Measurements from ENCODE around the gene ZNF524. TPM values are rescaled to one million over a fixed set of nuclear protein-coding genes. Genes with fewer than 3 reads are reported as not detected.

ZNF524 gene
- total RNA-seq, 2 donors from 2014 or later, result 29.7 to 45.4 TPM

DNA sequence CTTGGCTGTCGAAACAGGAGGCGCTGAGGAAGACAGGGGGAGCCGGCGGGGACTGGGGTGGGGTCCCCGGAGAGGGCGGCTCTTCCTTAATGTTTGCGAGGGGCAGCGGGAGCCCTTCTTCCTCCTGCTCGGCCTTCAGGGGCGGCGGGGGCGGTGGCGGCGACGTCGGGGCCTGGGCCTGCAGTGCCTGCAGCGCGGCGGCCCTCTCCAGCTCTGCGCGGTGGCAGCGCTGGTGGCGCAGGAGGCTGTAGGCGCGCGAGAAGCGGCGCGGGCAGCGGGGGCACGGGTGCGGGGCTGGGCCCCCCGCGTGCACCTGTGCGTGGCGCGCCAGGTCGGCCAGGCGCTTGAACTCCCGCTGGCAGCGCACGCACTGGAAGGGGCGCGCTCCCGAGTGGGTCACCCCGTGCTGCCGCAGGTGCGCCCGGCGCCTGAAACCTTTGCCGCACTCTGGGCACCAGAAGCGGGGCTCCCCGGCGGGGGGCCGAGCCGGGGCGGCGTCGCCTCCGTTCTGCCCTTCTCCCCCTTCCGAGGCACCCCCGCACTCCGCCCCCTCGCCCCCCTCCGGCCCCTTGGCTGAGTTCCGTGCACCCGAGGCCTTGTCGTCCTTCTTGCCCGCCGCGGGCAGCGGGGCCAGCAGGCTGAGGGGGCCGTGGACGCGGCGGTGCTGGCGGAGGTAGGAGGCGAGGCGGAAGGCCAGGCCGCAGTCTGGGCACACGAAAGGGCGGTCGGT lies 21.9 kb upstream of the ZNF524 start:
- H3K36me3 ChIP-seq (replicated peaks in 1 of 2; ENCODE audit: insufficient read depth in 1 of 2, low read depth in 2 of 2), result no peaks in the 10 kb centered on the region
- peaks cover 27% of the 10 kb centered on the region for H3K4me1 ChIP-seq
- no peak overlapping the region for H3K27ac ChIP-seq
- H3K27me3 ChIP-seq, result no peaks in the 10 kb centered on the region
- DNase-seq (no peak), ATAC-seq (no peak)
- no peak for TF ChIP-seq POLR2A (IDR thresholded peaks at IDR 0.05)
- no peak for TF ChIP-seq CTCF (IDR thresholded peaks at IDR 0.05)
- intact Hi-C loops (cut with DNase I), result no loop called here
- H3K4me3 ChIP-seq, result no peak overlapping the region
- no peaks in the 10 kb centered on the region for H3K9me3 ChIP-seq
- 95 to 98% methylated on average over 30 to 77 of the region's 83 CpGs for WGBS, 2 donors

GRCh38 chr19:55578761-55579747 lies 21.0 kb upstream of the ZNF524 start:
- Histone ChIP-seq H3K9me3 (no peaks in the 10 kb centered on the region), H3K4me1 (peaks cover 27% of the 10 kb centered on the region), H3K36me3 (replicated peaks in 1 of 2; ENCODE audit: insufficient read depth in 1 of 2, low read depth in 2 of 2) (no peaks in the 10 kb centered on the region), H3K27ac (no peak overlapping the region), H3K4me3 (no peak overlapping the region), H3K27me3 (no peaks in the 10 kb centered on the region)
- no peak for TF ChIP-seq CTCF (IDR thresholded peaks at IDR 0.05)
- TF ChIP-seq POLR2A (IDR thresholded peaks at IDR 0.05), result no peak
- DNase-seq (no peak), ATAC-seq (no peak)
- WGBS, 2 donors, result 91 to 93% methylated on average over 45 to 75 of the region's 90 CpGs
- intact Hi-C loops (cut with DNase I), result no loop called here

- Histone ChIP-seq H3K9me3 (no peaks in the 10 kb centered on the region), H3K27me3 (no peaks in the 10 kb centered on the region), H3K36me3 (replicated peaks in 1 of 2; ENCODE audit: insufficient read depth in 1 of 2, low read depth in 2 of 2) (no peaks in the 10 kb centered on the region), H3K27ac (peak overlapping the region; percentile 71 to 95 (median 89)), H3K4me3 (peak overlapping the region; percentile 96), H3K4me1 (peaks cover 27% of the 10 kb centered on the region)
- no peak for DNase-seq
- 11 to 19% methylated on average over 13 to 20 of the region's 20 CpGs for WGBS, 2 donors
- no peak for TF ChIP-seq POLR2A (IDR thresholded peaks at IDR 0.05)
- no peak for TF ChIP-seq CTCF (IDR thresholded peaks at IDR 0.05)
- intact Hi-C loops (cut with DNase I), result no loop called here
- peak; percentile 3 for ATAC-seq
Observed at GRCh38 chr19:55579766-55580621, 20.1 kb upstream of the ZNF524 start.

DNA sequence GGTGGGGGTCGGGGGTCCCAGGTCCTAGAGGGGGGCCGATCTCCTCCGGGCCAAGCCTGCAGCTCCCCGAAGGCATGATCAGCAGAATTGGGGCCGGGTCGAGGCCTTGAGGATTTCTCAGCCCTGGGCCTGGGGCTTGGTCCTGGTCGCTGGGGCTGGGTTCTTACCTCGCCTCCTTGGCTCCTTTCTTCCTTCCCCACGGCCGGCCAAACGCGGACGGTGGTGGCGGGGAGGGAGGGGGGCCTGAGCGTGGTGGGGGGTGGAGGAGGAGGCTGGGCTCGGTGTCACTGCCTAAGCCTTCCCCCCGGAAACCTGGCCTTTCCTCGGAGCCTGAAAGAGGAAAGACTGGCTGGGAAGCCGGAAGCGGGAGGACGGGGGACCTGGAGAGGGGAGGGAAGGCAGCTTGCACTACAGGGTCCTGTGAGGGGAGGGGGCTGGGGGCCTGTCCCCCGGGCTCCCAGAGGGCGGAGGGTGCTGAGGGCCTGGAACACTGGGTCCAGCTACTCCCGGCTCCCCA lies 19.4 kb upstream of the ZNF524 start, which contains the start of gene ZNF579:
Gene ZNF579 (minus strand): TSS at position 221 of the 517 bp plus-strand sequence. CDS start 1,209 bp downstream, outside the sequence.
- Histone ChIP-seq H3K4me1 (peaks cover 30% of the 10 kb centered on the region), H3K27ac (peak within 1 kb of the TSS; percentile 71 to 95 (median 89)), H3K27me3 (no peaks in the 10 kb centered on the region), H3K4me3 (peak within 1 kb of the TSS; percentile 96), H3K36me3 (replicated peaks in 1 of 2; ENCODE audit: insufficient read depth in 1 of 2, low read depth in 2 of 2) (no peaks in the 10 kb centered on the region), H3K9me3 (no peaks in the 10 kb centered on the region)
- ATAC-seq, result peak; percentile 82
- intact Hi-C loops (cut with DNase I), result no loop called here
- TF ChIP-seq CTCF (IDR thresholded peaks at IDR 0.05), result peak in 1 of 7 experiments; percentile 7
- TF ChIP-seq POLR2A (IDR thresholded peaks at IDR 0.05), result peak in 2 of 3 donors; percentile 29 to 45
- WGBS, 2 donors, result 0 to 4% methylated on average over 5 to 24 of the region's 24 CpGs
- peak; percentile 88 to 90 (median 89) for DNase-seq

Data from body of pancreas (tissue), 4 donors.